HFFc6 (cell line): ENCODE data around the gene ITGB1. TPM values are rescaled to one million over a fixed set of nuclear protein-coding genes. Genes with fewer than 3 reads are reported as not detected.
A peak's percentile ranks its signal among the peaks of the same experiment; 100 is the strongest.

ENCODE experiments used
- DNase-seq: peaks from one replicate; pipeline ENCODE4 v3.0.0-alpha.2; 2018
- H3K27ac Mint-ChIP-seq: 2 replicates; pipeline ENCODE4 v1.8.0; 2020; ENCODE audit warnings: mild to moderate bottlenecking, mixed read lengths
- H3K27me3 Mint-ChIP-seq: 2 replicates; pipeline ENCODE4 v1.8.0; 2021; ENCODE audit warnings: mild to moderate bottlenecking, moderate library complexity, mixed read lengths; ENCODE audit not compliant: insufficient read depth
- H3K36me3 Mint-ChIP-seq: 2 replicates; pipeline ENCODE4 v1.8.0; 2021; ENCODE audit warnings: low read depth, mixed read lengths
- H3K4me1 Mint-ChIP-seq: 2 replicates; pipeline ENCODE4 v1.8.0; 2020; ENCODE audit warnings: low read depth, mixed read lengths
- H3K4me3 Mint-ChIP-seq: 2 replicates; pipeline ENCODE4 v1.8.0; 2020; ENCODE audit warnings: mild to moderate bottlenecking, moderate library complexity, mixed read lengths
- H3K9me3 Mint-ChIP-seq: 2 replicates; pipeline ENCODE4 v1.8.0; 2020; ENCODE audit warnings: mild to moderate bottlenecking, mixed read lengths
- total RNA-seq, 6 experiments: library from RNA; stranded (reverse); fragmentation: NEBNext Ultra II Directional; extraction: Animal tissue kit (Norgen Biotek cat#: 25700); gene quantifications; 2 replicates in 1 of 6; 3 replicates in 5 of 6; pipeline ENCODE4 v1.2.3, GENCODE V29; 2021
- TF ChIP-seq, protein P1 (sequence below): fragments of 200-600 bp; sonication (generic); IDR thresholded peaks from 2 replicates; pipeline ENCODE4 v1.5.0; 2021; ENCODE audit warnings: antibody characterized with exemption, mild to moderate bottlenecking

Gene ITGB1
- total RNA-seq, 6 experiments from 2014 or later = 1,442 to 1,960 (median 1,623) TPM

DNA sequence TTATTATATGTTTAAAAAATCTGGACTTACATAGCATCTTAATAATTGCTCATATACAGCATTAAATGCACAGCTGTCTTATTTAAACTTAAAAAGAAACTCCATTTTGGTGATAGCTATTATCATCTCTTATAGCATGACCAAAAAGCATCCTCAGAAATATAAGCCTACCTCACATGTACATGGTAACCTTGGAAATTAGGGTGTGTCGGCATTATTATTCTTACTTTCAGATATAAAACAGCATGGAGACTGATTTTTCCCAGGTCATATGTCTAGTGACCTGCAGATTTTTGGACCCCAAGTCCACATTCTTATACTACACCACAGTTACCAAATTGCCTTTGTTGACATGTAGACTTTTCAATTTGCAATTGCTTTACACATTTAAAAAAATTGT, 29.1 kb upstream of the ITGB1 start:
- TF ChIP-seq, protein P1, sequence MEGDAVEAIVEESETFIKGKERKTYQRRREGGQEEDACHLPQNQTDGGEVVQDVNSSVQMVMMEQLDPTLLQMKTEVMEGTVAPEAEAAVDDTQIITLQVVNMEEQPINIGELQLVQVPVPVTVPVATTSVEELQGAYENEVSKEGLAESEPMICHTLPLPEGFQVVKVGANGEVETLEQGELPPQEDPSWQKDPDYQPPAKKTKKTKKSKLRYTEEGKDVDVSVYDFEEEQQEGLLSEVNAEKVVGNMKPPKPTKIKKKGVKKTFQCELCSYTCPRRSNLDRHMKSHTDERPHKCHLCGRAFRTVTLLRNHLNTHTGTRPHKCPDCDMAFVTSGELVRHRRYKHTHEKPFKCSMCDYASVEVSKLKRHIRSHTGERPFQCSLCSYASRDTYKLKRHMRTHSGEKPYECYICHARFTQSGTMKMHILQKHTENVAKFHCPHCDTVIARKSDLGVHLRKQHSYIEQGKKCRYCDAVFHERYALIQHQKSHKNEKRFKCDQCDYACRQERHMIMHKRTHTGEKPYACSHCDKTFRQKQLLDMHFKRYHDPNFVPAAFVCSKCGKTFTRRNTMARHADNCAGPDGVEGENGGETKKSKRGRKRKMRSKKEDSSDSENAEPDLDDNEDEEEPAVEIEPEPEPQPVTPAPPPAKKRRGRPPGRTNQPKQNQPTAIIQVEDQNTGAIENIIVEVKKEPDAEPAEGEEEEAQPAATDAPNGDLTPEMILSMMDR = no peak
- Mint-ChIP-seq H3K27ac (no peak overlapping the region), H3K4me1 (peaks cover 47% of the 10 kb centered on the region), H3K27me3 (no peaks in the 10 kb centered on the region; the same call in 1 of the 2 replicates), H3K36me3 (peaks cover 17% of the 10 kb centered on the region), H3K9me3 (no peaks in the 10 kb centered on the region; the same call in 1 of the 2 replicates), H3K4me3 (no peak overlapping the region)
- no peak for DNase-seq

DNA sequence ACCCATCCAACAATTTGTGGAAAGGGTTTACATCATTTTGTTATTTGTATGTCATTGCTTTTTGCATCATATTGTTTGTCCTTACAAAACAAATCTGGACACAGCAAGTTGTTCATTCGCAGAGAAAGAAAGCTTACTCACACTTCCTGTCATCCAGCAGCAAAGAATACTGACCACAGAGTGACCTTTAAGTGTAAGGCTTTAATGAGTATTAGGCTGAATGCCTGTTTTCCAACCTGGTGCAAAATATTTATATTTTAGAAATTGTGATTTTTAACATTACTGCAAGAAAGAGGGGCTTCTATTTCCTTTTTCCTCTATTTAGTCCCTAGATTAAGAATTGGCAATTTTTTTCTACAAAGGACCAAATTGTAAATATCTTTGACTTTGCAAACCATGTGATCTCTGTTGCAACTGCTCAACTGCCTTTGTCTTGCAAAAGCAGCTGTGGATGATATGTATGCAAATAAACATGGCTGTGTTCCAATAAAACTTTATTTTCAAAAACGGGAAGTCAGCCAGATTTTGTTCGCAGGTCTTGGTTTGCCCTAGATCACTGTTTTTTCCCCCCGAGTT, 27.8 kb upstream of the ITGB1 start:
- no peaks in the 10 kb centered on the region for H3K9me3 Mint-ChIP-seq
- TF ChIP-seq, protein P1 = no peak
- H3K4me3 Mint-ChIP-seq = peak overlapping the region; percentile 32; the same call in 1 of the 2 replicates
- H3K4me1 Mint-ChIP-seq = peaks cover 56% of the 10 kb centered on the region
- H3K36me3 Mint-ChIP-seq = peaks cover 9% of the 10 kb centered on the region
- DNase-seq = peak; percentile 88
- peak overlapping the region; percentile 77 for H3K27ac Mint-ChIP-seq
- no peaks in the 10 kb centered on the region; the same call in 1 of the 2 replicates for H3K27me3 Mint-ChIP-seq

DNA sequence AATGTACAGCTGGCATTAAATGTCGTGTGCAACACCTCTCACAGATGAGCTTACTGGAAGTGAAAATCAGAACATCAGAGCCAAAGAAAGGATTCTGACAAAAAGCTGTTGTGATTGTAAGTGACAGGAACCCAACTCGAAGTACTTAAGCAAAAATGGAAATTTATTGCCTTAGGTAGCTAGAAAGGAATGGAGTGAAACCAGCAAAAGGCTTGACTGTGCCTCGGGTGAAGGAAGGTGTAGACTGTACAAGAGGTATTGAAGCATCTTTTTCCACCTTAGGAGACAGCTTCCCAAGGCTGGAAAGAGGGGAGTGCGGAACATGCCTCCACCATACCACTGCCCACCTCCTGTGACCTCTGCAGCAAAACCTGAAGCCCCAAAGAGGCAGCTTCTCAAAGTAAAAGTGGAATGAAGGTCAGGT, 27.3 kb upstream of the ITGB1 start:
- peaks cover 6% of the 10 kb centered on the region; the same call in 1 of the 2 replicates for H3K36me3 Mint-ChIP-seq
- H3K27ac Mint-ChIP-seq = peak overlapping the region; percentile 77
- peak overlapping the region; percentile 32; the same call in 1 of the 2 replicates for H3K4me3 Mint-ChIP-seq

DNA sequence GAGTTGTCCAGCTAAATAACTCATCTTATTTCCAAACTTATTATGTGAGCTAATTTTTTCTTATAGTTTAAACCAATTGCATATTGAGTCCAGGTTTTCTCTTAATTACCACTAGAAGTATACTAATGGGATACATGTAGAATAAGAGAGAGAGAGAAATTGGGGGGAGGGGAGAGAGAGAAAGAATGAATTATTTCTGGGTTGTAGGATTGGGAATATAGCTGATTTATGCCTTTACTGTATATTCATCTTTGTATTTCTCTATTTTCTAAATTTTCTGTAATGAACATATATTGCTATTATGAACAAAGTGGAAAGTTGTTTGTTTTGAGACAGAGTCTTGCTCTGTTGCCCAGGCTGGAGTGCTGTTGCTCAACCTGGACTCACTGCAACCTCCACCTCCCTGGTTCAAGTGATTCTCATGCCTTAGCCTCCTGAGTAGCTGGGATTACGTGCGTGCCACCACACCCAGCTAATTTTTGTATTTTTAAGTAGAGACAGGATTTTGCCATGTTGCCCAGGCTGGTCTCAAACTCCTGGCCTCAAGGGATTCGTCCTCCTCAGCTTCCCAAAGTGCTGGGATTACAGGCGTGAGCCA, 26.1 kb upstream of the ITGB1 start:
- DNase-seq = no peak
- TF ChIP-seq, protein P1 = no peak
- Mint-ChIP-seq H3K4me1 (peaks cover 74% of the 10 kb centered on the region), H3K9me3 (no peaks in the 10 kb centered on the region), H3K4me3 (peak overlapping the region; percentile 86), H3K36me3 (no peaks in the 10 kb centered on the region; the same call in 1 of the 2 replicates), H3K27me3 (no peaks in the 10 kb centered on the region; the same call in 1 of the 2 replicates), H3K27ac (peak overlapping the region; percentile 98)

More for the DNA sequence above, 27.3 kb upstream of the ITGB1 start:
- H3K27me3 Mint-ChIP-seq = no peaks in the 10 kb centered on the region; the same call in 1 of the 2 replicates
- no peaks in the 10 kb centered on the region for H3K9me3 Mint-ChIP-seq
- TF ChIP-seq, protein P1 = no peak
- no peak for DNase-seq
- peaks cover 62% of the 10 kb centered on the region for H3K4me1 Mint-ChIP-seq

DNA sequence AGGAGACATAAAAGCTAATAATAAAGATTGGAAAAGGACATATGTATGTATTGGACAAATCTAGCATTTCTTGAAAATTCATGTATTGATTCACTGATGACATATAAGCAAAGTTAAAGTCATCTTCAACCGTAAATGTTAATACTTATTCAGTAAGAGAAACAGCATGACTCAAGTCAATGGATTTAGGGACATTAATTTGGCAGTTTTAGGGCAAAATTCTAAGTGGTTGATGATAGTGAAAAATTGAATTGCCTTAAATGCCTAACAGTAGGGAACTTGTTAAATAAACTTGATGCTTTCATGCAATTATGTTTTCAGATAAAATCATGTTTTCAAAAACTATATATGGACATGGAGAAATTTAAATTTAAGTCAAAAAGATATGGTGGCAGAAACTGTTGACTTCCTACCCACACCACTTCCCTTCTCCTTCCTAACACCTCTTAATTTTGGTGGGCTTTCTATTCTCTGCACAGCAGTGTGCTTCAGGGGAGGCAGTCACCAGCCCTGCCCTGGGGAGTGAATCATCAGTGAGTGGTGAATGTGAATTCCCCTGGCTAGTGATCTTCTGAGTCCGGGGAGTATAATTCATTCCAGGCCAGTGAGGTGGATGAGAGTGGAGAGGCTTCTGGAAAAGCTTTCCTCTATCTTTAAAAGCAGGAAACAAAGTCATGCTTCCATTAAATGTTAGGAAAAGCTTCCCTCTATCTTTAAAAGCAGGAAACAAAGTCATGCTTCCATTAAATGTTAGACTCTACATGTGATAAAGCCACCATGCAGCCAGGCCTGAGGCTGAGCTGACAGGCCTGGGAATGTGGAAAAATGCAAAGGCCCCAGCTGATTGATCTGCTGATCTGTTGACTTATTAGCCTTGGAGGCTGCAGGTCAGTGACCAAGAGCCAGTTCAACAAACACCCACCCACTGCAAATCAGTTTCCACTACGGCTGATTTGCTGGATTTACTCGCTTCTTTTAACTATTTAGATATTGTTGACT, 25.2 kb upstream of the ITGB1 start:
- H3K36me3 Mint-ChIP-seq = peaks cover 4% of the 10 kb centered on the region; the same call in 1 of the 2 replicates
- H3K4me1 Mint-ChIP-seq = peaks cover 80% of the 10 kb centered on the region
- peak; percentile 92 for DNase-seq
- peak overlapping the region; percentile 98 for H3K27ac Mint-ChIP-seq
- 0 out of 2 replicates have a peak, but pooled peaks cover 4% of the 10 kb centered on the region for H3K9me3 Mint-ChIP-seq
- H3K4me3 Mint-ChIP-seq = peak overlapping the region; percentile 86
- H3K27me3 Mint-ChIP-seq = no peaks in the 10 kb centered on the region; the same call in 1 of the 2 replicates
- TF ChIP-seq, protein P1 = no peak
